Esophagus squamous epithelium (tissue), 5 donors: ENCODE results near the gene TRAPPC6A. TPM values are rescaled to one million over a fixed set of nuclear protein-coding genes. Genes with fewer than 3 reads are reported as not detected.

Source experiments
- DNase-seq: peaks from one replicate; lab custom pipeline; 2025; lab: John Stamatoyannopoulos, UW
- H3K27ac ChIP-seq, 4 donors: fragments of 200-600 bp; sonication (generic); one replicate each; pipeline ENCODE4 v1.5.1; 2016 to 2019; ENCODE audit warnings: mild to moderate bottlenecking in 1 of 4
- H3K27me3 ChIP-seq, 4 donors: fragments of 200-600 bp; sonication (generic); 1 replicate in 3 of 4; 2 replicates in 1 of 4; pipeline versions ENCODE4 v1.5.1 to v1.6.0; 2017 to 2021; ENCODE audit warnings: antibody characterized with exemption in 1 of 4
- H3K36me3 ChIP-seq, 3 donors: fragments of 200-600 bp; sonication (generic); one replicate each; pipeline ENCODE4 v1.5.1; 2016 to 2019
- H3K4me1 ChIP-seq, 3 donors: fragments of 200-600 bp; sonication (generic); one replicate each; pipeline ENCODE4 v1.5.1; 2017 to 2019
- H3K4me3 ChIP-seq, 4 donors: fragments of 200-600 bp; sonication (generic); 1 replicate in 3 of 4; 2 replicates in 1 of 4; pipeline ENCODE4 v1.5.1; 2016 to 2019; ENCODE audit warnings: mild to moderate bottlenecking in 2 of 4, moderate library complexity in 1 of 4
- H3K9me3 ChIP-seq, 3 donors: fragments of 200-600 bp; sonication (generic); one replicate each; pipeline ENCODE4 v1.5.1; 2016 to 2019
- CTCF ChIP-seq, 6 experiments: fragments of 450-650 bp in 4 of 6; fragments of 200-600 bp in 2 of 6; sonication (generic) in 2 of 6; IDR thresholded peaks; one replicate each; pipeline ENCODE4 v1.5.1; 2016 to 2019; ENCODE audit warnings: antibody characterized with exemption in 6 of 6, mild to moderate bottlenecking in 4 of 6, moderate library complexity in 4 of 6
- POLR2A ChIP-seq, 4 donors: fragments of 450-650 bp; IDR thresholded peaks; one replicate each; pipeline ENCODE4 v1.6.1; 2017; ENCODE audit warnings: antibody characterized with exemption in 4 of 4, mild to moderate bottlenecking in 4 of 4, moderate library complexity in 3 of 4
- WGBS, 2 donors: methylation state at CpG; one replicate each; pipeline ENCODE4 v1.1.5; 2018; 5-methylcytosine and 5-hydroxymethylcytosine counted together
- intact Hi-C: fragments of 100-400 bp; cut with DNase I; formaldehyde crosslinking; loops from one replicate; pipeline ENCODE4 v1.15.0; 2022
- total RNA-seq, 4 donors: library from RNA; depleted of rRNA; stranded (reverse); fragments of >200 nt; gene quantifications; one replicate each; pipeline ENCODE4 v1.1.0, GENCODE V29; 2016
- donor health status: DM: yes; HTN: yes; CAD: no.

Gene TRAPPC6A
- total RNA-seq, 4 donors from 2014 or later = 5.4 to 27.8 (median 18.0) TPM

DNA sequence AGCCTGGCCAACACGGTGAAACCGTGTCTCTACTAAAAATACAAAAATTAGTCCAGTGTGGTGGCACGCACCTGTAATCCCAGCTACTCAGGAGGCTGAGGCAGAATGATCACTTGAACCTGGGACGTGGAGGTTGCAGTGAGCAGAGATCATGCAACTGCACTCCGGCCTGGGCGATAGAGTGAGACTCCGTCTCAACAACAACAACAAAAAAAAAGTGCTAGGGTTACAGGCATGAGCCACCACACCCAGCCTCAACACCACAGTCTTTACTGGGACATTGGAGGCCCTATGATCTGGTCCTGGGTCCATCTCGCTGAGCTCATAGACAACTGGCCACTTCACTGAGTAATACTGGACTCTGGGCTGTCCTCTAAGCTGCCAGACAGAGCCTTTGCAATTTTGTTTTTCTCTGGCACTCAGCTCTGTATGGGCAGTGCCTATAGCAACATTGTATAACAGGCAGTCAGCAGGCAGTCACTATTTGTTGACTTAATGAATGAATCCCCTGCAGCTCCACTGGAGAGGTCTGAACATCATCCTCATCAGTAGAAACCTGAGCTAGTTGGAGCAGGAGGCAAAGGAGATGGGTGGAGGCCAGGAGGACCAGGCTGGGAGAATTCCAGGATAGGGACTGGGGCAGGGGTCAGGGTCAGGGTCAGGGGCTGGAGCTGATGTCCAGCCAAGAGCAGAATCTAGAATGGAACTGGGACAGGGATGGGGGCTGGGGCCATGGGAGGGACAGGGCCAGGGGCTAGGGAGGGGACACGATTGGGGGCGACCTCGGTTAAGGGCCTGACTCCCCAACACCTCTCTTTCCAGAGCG is 8.7 kb upstream of the TRAPPC6A start:
- H3K4me3 ChIP-seq = no peak overlapping the region
- TF ChIP-seq CTCF (IDR thresholded peaks at IDR 0.05) (no peak), POLR2A (IDR thresholded peaks at IDR 0.05) (no peak)
- WGBS, 2 donors = 85 to 88% methylated on average over 9 to 10 of the region's 12 CpGs
- H3K4me1 ChIP-seq = peaks cover 0 to 22% (median 0%) of the 10 kb centered on the region in 3 donors
- peaks cover 0 to 8% (median 0%) of the 10 kb centered on the region in 3 donors for H3K36me3 ChIP-seq
- intact Hi-C loops = no loop called here
- H3K27ac ChIP-seq = no peak overlapping the region
- H3K27me3 ChIP-seq = no peaks in the 10 kb centered on the region
- H3K9me3 ChIP-seq = no peaks in the 10 kb centered on the region
- no peak for DNase-seq

DNA sequence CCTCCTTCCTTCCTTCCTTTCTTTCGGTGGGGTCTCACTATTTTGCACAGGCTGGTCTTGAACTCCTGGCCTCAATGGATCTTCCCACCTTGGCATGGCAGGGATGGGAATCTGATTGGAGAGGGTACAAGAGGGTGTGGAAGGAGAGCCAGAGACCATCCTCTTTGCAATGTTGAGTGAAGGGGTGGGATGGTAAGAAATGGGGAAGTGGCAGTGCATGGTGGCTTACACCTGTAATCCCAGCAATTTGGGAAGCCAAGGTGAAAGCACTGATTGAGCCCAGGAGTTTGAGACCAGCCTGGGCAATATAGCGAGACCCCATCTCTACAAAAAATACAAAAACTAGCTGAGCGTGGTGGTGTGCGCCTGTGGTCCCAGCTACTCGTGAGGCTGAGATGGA is 6.1 kb upstream of the TRAPPC6A start:
- 92 to 98% methylated on average over 4 to 5 of the region's 5 CpGs for WGBS, 2 donors
- intact Hi-C loops = no loop called here

GRCh38 chr19:45182758-45183157 is 4.7 kb upstream of the TRAPPC6A start:
- Histone ChIP-seq H3K36me3 (peaks cover 0 to 17% (median 3%) of the 10 kb centered on the region in 3 donors), H3K27me3 (no peaks in the 10 kb centered on the region), H3K27ac (no peak overlapping the region), H3K4me1 (peaks cover 18 to 50% (median 21%) of the 10 kb centered on the region in 3 donors), H3K4me3 (no peak overlapping the region), H3K9me3 (no peaks in the 10 kb centered on the region)
- intact Hi-C loops = no loop called here
- DNase-seq = no peak
- WGBS, 2 donors = 43 to 57% methylated on average over 4 of the region's 4 CpGs
- TF ChIP-seq POLR2A (IDR thresholded peaks at IDR 0.05) = no peak
- no peak for TF ChIP-seq CTCF (IDR thresholded peaks at IDR 0.05)

More for the DNA sequence above, 6.1 kb upstream of the TRAPPC6A start:
- Histone ChIP-seq H3K36me3 (peaks cover 0 to 17% (median 3%) of the 10 kb centered on the region in 3 donors), H3K4me3 (no peak overlapping the region), H3K9me3 (no peaks in the 10 kb centered on the region), H3K27ac (no peak overlapping the region), H3K27me3 (no peaks in the 10 kb centered on the region), H3K4me1 (peaks cover 18 to 45% (median 21%) of the 10 kb centered on the region in 3 donors)
- TF ChIP-seq POLR2A (IDR thresholded peaks at IDR 0.05) = no peak
- no peak for DNase-seq

- no peaks in the 10 kb centered on the region for H3K9me3 ChIP-seq
- peaks cover 0 to 17% (median 3%) of the 10 kb centered on the region in 3 donors for H3K36me3 ChIP-seq
- H3K27me3 ChIP-seq = no peaks in the 10 kb centered on the region
- TF ChIP-seq CTCF (IDR thresholded peaks at IDR 0.05) (no peak), POLR2A (IDR thresholded peaks at IDR 0.05) (no peak)
- 70 to 74% methylated on average over 7 of the region's 7 CpGs for WGBS, 2 donors
- peak overlapping the region in 1 of 4 donors; percentile 94 for H3K4me3 ChIP-seq
- intact Hi-C loops = no loop called here
- no peak overlapping the region for H3K27ac ChIP-seq
- H3K4me1 ChIP-seq = peaks cover 26 to 62% (median 28%) of the 10 kb centered on the region in 3 donors
- no peak for DNase-seq
These were observed 2.9 kb upstream of the TRAPPC6A start for GRCh38 chr19:45180936-45181335.

- no peak for DNase-seq
- Histone ChIP-seq H3K27me3 (no peaks in the 10 kb centered on the region), H3K27ac (peak overlapping the region; percentile 89 to 98 (median 96)), H3K36me3 (peaks cover 0 to 17% (median 3%) of the 10 kb centered on the region in 3 donors), H3K4me3 (peak overlapping the region; percentile 70 to 94 (median 86)), H3K9me3 (no peaks in the 10 kb centered on the region), H3K4me1 (peaks cover 26 to 66% (median 28%) of the 10 kb centered on the region in 3 donors)
- intact Hi-C loops = no loop called here
- TF ChIP-seq CTCF (IDR thresholded peaks at IDR 0.05) = no peak
- no peak for TF ChIP-seq POLR2A (IDR thresholded peaks at IDR 0.05)
- 37 to 40% methylated on average over 5 to 9 of the region's 9 CpGs for WGBS, 2 donors
These were observed 1.9 kb upstream of the TRAPPC6A start for GRCh38 chr19:45179892-45180370.
